Right ventricle myocardium superior (tissue), 1 donor: ENCODE data around the gene CNOT11. TPM values are rescaled to one million over a fixed set of nuclear protein-coding genes. Genes with fewer than 3 reads are reported as not detected.
A peak's percentile ranks its signal among the peaks of the same experiment; 100 is the strongest.

Experiments
- ATAC-seq: fragments of 200-7000 bp; cut with Tn5 transposase; one replicate; pipeline ENCODE4 v1.9.1; 2020; ENCODE audit warnings: mild to moderate bottlenecking; ENCODE audit not compliant: poor library complexity
- DNase-seq: peaks from one replicate; pipeline ENCODE4 v3.0.0-alpha.2; 2020
- intact Hi-C: fragments of 100-400 bp; cut with DNase I; formaldehyde crosslinking; loops from one replicate; pipeline ENCODE4 v1.11.2; 2022
- total RNA-seq: library from RNA; stranded (reverse); fragmentation: NEBNext Ultra II Directional; extraction: Animal tissue kit (Norgen Biotek cat#: 25700); gene quantifications from one replicate; pipeline ENCODE4 v1.2.1, GENCODE V29; 2021
- donor health status: DM: no; HTN: yes; CAD: no; lungs with severe emphysema.

CNOT11 gene
- total RNA-seq, 1 donor from 2014 or later, result 33.1 TPM

DNA sequence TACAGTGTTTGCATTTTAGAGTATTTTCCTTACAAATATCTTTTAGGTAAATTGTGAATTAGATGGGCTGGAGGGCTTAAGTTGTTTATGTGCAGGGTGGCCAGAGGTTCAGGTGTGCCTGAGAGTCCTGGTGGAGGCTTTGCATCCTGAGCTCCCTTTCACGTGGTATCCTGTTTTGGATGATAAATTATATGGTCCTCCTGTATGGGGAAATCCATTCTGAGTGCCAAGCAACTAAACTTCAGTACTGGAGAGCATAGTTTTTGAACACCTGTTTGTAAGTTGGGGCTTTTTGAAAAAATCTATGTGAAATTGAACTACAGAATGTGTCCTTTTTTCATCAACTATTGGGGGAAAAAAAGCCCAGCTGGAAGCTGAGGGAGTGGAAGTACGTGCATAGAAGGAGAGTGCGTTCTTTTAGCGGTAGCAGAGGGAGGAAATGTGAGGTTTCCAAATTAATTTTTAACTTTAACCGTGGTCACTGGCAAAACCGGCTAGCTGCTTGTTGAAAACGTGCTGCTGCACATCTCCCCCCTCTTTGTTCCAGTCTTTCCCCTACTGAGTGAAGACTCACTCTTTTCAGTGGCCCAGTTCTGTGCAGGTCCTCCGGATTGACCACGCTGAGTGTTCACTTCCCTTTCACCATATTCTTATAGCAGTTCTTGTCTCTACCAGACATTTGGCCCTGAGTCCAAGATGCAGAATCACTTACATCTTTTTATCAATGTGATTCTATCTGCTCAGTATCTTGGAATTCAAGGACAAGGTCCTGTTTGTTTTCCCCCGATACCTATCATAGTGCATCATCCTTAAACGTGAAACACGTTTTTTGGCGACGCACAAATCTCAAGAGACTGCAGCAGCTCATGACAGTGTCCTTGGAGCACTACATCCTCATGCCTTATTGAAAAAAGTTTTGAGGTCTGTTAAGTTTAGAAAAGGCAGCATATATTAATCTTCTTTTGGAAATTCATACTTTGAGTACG, 15.3 kb downstream of the CNOT11 start:
- intact Hi-C loops, result no loop called here
- ATAC-seq (no peak), DNase-seq (no peak)

GRCh38 chr2:101270700-101271259, 18.1 kb downstream of the CNOT11 start:
- intact Hi-C loops, result no loop called here
- ATAC-seq (no peak), DNase-seq (no peak)

DNA sequence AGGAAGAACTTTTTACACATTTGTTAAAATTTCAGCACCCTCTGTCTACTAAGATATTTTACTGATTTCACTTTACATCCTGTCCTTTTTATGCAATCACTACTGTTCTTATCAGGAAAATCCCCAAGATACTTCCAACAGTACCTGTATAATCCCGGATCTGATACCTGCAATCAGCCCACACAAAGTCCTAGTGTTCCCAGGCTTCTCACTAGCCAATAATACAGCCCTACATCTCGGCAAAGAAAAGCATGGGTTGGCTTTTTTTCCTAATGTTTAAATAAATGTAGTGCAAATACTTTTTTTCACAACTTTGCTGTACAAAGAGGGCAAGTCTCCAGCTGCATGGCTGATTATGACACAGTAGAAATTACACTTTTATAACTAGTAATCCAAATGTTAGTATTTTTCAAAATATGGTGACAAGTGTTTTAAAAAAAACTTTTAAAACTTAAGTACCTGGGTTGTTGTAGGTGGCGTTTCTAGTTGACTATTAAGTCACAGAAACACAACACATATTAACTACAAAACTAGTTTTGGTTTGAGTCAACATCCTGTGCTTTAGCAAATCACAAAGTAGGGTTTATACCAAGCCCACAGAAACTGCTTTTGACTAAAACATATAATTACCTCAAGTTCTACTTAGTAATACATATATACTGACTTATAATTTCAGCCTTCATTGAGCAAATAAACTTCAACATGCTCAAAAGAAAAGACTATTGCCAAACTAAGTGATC, 19.5 kb downstream of the CNOT11 start:
- ATAC-seq (no peak), DNase-seq (no peak)
- intact Hi-C loops, result no loop called here

- intact Hi-C loops, result no loop called here
- peak; percentile 20 for ATAC-seq
Measured at GRCh38 chr2:101273056-101273455, 20.4 kb downstream of the CNOT11 start.

DNA sequence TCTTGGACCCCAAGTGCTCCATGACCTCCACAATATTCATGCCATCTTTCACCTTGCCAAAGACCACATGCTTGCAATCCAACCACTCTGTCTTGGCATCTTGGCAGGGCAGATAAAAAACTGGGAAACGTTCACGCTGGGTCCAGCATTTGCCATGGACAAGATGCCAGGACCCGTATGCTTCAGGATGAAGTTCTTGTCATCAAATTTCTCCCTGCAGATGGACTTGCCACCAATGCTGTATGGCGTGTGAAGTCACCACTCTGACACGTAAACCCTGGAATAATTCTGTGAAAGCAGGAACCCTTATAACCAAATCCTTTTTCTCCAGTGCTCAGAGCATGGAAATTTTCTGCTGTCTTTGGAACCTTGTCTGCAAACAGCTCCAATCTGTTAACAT, 21.5 kb downstream of the CNOT11 start:
- DNase-seq (no peak), ATAC-seq (peak; percentile 34)
- intact Hi-C loops, result no loop called here

More at GRCh38 chr2:101273056-101273455, 20.4 kb downstream of the CNOT11 start:
- no peak for DNase-seq

GRCh38 chr2:101277111-101277510, 24.4 kb downstream of the CNOT11 start:
- no peak for DNase-seq
- no peak for ATAC-seq
- intact Hi-C loops, result no loop called here

GRCh38 chr2:101278925-101279324, 26.2 kb downstream of the CNOT11 start:
- intact Hi-C loops, result no loop called here
- DNase-seq, result no peak
- no peak for ATAC-seq

DNA sequence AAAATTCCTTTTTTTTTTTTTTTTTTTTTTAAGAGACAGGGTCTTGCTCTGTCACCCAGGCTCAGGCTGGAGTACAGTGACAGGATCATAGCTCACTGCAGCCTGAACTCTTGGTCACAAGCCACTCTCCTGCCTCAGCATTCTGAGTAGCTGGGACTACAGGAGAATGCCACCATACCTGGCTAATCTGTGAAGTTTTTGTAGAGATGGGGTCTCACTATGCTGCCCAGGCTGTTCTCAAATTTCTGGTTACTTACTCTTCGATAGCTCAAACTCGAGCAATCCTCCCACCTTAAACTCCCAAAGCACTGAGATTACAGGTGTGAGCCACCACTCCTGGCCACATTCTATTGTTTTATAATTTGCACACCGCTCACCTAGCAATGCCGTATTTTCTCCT, 28.8 kb downstream of the CNOT11 start:
- no peak for ATAC-seq
- intact Hi-C loops, result no loop called here
- DNase-seq, result no peak

GRCh38 chr2:101282980-101283379, 30.3 kb downstream of the CNOT11 start:
- DNase-seq, result no peak
- ATAC-seq, result no peak
- intact Hi-C loops, result no loop called here

GRCh38 chr2:101286684-101287083, 34.0 kb downstream of the CNOT11 start:
- no peak for DNase-seq
- intact Hi-C loops, result no loop called here
- no peak for ATAC-seq

GRCh38 chr2:101287303-101287702, 34.6 kb downstream of the CNOT11 start:
- no peak for ATAC-seq
- DNase-seq, result no peak
- intact Hi-C loops, result no loop called here

GRCh38 chr2:101290711-101291110, 38.0 kb downstream of the CNOT11 start:
- ATAC-seq (no peak), DNase-seq (no peak)
- intact Hi-C loops, result no loop called here

GRCh38 chr2:101291973-101292372, 39.3 kb downstream of the CNOT11 start:
- intact Hi-C loops, result no loop called here
- DNase-seq (no peak), ATAC-seq (no peak)

- no peak for ATAC-seq
Measured at GRCh38 chr2:101293544-101293943, 40.9 kb downstream of the CNOT11 start.

DNA sequence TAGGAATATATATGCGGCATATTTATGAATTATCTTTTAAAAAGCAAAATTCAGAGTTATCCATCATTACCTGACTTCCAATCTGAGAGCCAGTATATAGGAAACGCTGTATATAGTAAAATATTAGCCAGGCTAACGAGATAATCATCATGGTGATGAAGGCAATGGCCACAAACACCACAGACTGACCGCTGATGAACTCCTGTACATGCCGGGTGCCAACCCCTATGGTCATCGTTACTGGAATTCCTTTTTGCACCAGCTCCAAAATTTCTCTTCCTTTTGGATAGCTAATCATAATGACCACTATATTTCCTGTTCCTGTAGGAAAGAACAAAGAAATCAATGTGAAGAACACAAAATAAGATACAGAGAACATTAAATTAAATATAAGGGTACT, 42.2 kb downstream of the CNOT11 start:
- intact Hi-C loops, result no loop called here
- no peak for ATAC-seq
- DNase-seq, result no peak

More at GRCh38 chr2:101293544-101293943, 40.9 kb downstream of the CNOT11 start:
- no peak for DNase-seq
- intact Hi-C loops, result no loop called here

DNA sequence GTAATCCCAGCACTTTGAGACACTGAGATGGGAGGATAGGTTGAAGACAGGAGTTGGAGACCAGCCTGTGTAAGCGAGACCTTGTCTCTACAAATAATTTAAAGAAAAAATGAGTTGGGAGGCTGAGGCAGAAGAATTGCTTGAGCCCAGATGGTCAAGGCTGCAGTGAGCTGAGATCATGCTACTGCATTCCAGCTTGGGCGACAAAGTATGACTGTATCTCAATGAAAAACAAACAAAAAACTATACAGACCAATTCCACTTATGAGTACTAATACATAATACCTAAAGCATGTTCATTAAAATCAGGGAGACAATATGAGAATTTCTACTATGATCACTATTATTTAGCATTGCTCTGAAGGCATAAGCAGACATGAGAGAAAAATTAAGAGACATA, 43.2 kb downstream of the CNOT11 start:
- ATAC-seq (no peak), DNase-seq (no peak)
- intact Hi-C loops, result no loop called here

DNA sequence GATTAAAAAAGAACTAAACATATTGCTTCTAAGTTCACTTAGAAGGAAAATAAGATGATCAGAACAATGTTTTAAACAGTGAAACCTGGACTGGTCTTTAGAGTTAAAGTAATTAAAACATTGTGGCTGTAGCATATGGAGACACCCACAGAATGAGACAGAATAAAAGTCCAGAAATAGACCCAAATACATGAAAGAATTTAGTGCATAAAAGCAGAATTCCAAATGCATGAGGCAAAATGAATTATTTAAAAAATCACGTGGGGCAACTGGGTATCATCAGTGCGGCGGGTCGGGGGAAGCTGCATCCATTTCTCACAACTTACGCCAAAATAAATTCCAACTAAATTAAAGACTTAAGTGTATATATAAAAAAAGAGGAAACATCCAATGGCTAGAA, 43.7 kb downstream of the CNOT11 start:
- DNase-seq, result no peak
- intact Hi-C loops, result no loop called here
- no peak for ATAC-seq

GRCh38 chr2:101297383-101297782, 44.7 kb downstream of the CNOT11 start:
- intact Hi-C loops, result no loop called here
- DNase-seq (no peak), ATAC-seq (no peak)

DNA sequence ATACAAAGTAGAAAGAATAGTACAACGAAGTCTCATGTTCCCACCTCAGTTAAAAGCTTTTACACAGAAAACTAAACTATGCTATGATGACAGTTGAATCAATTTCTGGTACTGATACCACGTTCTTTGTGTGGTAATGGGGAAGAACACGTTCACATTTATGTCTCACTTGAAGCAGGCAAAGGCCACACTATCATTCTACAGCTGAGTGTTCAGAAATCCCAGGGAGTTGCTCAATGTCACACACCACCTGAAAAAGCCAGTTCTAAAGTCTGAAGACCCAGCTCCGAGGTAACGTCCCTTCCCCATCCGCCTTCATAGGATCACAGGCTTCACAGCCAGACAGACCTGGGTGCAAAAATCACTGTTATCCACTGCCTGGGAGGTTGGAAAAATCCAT, 46.9 kb downstream of the CNOT11 start:
- intact Hi-C loops, result no loop called here
- DNase-seq (no peak), ATAC-seq (no peak)

- intact Hi-C loops, result no loop called here
- DNase-seq, result no peak
- no peak for ATAC-seq
Measured at GRCh38 chr2:101300164-101300563, 47.5 kb downstream of the CNOT11 start.
